ENCODE results near the gene ADISSP.

ADISSP gene

GRCh38 chr20:3753501-3754275, 13.9 kb downstream of the ADISSP start:
- DNase-seq: no peak

DNA sequence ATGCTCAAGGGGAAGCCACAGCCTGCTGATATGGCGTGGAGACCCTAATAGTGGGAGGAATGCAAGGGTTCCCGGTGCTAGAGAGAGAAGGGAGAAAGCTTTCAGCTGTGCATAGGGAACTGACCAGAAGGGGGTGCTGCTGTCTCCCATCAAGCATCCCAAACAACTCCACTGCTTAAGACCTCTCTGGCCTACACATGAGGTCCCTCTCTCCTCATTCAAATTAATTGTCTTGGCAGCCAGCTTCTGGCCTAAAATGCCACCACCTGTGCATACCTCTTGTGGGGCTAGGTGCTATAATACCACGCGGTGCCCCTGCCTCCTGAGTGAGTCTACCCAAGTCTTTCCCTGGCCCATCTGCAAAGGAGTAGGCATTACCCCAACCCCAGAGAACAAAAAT, 14.5 kb downstream of the ADISSP start:
- peak; percentile 75 for DNase-seq

DNA sequence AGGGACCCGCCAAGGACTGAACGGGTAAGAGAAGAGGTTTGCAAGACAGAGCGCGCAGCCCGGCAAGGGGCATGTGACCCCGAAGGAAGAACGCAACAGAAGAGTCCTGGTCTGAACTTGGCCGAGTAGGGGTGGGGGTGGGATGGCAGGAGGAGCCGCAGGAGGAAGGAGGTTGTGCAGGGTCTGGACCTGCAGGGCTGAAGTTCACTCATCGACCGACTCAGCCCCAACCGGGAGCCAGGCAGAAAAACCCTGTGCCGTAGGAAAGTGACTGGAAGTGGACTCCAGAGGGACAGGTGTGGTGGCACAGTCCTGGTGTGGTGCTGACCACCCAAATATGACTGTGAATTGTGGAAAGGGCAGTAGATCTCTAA, 15.2 kb downstream of the ADISSP start:
- DNase-seq: no peak

- DNase-seq: peak; percentile 70
Measured at GRCh38 chr20:3751675-3752385, 15.7 kb downstream of the ADISSP start.

DNA sequence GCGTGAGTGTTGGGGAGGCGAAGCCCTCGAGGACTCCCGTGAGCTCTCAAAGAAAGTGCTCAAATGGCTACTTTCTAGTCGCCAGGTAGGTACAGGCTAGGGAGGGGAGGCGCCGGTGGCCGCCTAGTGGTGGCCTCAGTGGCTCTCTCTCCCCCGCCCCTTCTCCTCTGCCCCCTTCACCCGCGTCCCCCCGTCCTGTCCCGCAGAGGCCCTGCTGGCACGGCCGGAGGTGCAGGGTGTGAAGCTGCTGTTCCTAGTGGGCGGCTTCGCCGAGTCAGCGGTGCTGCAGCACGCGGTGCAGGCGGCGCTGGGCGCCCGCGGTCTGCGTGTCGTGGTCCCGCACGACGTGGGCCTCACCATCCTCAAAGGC, 16.3 kb downstream of the ADISSP start:
- no peak for DNase-seq

DNA sequence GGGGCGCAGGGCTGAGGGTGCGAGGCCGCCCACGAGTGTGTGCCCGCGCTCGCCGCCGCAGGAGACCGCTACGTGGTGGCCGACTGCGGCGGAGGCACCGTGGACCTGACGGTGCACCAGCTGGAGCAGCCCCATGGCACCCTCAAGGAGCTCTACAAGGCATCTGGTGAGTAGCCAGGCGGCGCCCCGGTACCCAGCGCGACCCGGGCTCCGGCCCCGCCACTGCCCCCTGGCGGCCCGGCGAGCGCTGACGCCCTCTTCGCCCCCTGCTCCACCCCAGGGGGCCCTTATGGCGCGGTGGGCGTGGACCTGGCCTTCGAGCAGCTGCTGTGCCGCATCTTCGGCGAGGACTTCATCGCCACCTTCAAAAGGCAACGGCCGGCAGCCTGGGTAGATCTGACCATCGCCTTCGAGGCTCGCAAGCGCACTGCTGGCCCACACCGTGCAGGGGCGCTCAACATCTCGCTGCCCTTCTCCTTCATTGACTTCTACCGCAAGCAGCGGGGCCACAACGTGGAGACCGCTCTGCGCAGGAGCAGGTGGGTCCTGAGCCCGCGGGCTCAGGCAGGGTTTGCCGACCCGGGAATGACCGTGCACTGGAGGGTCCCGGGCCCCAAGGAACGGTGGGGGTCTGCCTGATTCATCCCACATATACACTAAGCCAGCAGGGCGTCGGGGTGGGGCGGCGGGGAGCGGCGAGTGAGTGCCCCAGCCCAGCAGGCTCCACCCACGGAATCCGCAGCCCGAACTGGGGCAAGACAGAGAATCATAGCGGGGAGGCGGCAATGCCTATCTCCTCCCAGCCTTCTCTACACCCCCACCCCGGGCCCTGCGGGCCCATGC, 17.6 kb downstream of the ADISSP start:
- peak; percentile 25 for DNase-seq

GRCh38 chr20:3749087-3749688, 18.4 kb downstream of the ADISSP start:
- no peak for DNase-seq

- DNase-seq: no peak
Measured at GRCh38 chr20:3748073-3748472, 19.5 kb downstream of the ADISSP start.

DNA sequence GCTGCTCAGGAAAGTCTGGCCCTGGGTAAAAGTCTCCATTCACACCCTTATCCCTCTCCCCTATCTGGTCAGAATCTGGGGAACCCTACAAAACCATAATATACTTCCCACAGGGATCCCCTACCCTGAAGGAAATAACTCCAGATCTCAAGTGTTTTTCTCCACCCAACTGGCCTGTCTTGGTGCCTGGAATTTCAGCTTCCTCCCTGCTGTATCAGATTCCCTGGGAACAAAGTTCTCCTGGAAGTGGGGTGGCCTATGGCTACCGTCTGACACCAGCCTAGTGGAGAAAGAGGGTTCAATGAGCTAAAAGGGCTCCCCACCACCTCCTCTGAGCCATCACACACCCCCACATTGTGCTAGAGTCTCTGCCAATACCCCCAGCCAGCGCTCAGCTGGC, 20.1 kb downstream of the ADISSP start:
- DNase-seq: no peak

- DNase-seq: no peak
Measured at GRCh38 chr20:3745686-3746173, 21.8 kb downstream of the ADISSP start.

DNA sequence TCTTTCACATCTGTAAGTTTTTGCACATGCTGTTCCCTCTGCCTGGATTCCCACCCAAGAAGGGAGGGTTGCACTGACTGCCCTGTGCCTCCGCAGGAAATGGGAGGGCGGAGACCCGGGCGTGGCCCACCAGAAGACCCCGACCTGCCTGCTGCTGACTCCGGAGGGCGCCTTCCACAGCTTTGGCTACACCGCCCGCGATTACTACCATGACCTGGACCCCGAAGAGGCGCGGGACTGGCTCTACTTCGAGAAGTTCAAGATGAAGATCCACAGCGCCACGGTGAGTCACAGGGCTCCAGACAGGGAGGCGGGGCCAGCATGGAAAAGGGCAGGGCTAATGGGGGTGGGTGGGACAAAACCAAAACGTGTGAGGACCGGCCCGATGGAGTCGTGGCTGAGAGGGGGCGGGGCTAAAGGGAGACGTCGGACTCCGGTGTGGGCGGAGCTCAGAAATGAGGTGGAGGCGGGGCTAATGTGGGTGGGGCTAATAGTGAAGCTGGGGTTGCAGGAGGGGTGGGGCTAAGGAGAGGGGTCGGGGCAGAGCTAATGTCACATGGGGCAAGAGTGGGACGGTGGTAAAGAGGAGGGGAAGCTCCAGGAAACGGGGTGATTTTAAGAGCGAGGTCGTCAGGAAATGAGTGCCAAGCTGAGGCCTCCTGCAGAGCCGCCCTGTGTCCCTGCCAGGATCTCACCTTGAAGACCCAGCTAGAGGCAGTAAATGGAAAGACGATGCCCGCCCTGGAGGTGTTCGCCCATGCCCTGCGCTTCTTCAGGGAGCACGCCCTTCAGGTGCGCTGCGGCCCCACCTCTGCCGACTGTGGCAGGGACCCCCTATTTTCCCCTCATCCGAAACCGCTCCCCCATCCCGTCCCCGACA, 22.5 kb downstream of the ADISSP start:
- DNase-seq: peak; percentile 83

DNA sequence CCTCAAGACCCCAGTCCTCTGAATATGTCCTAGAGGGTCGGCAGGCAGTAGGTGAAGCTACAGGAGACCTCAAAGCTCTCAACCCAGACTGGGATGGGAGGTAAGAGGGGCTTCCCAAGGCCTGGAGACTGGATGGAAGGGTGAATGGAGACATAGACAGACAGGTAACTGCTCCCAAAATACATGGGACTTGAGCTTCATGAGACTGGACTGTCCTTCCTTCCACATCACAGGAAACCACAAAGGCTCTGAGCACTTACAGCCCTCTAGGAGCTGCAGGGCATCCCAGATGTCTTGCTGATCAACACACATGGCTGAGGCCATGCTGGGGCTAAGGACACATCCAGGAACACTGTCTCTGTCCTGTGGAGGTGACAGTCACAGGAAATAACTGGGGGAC, 23.5 kb downstream of the ADISSP start:
- DNase-seq: no peak

GRCh38 chr20:3743251-3743650, 24.3 kb downstream of the ADISSP start:
- DNase-seq: no peak

DNA sequence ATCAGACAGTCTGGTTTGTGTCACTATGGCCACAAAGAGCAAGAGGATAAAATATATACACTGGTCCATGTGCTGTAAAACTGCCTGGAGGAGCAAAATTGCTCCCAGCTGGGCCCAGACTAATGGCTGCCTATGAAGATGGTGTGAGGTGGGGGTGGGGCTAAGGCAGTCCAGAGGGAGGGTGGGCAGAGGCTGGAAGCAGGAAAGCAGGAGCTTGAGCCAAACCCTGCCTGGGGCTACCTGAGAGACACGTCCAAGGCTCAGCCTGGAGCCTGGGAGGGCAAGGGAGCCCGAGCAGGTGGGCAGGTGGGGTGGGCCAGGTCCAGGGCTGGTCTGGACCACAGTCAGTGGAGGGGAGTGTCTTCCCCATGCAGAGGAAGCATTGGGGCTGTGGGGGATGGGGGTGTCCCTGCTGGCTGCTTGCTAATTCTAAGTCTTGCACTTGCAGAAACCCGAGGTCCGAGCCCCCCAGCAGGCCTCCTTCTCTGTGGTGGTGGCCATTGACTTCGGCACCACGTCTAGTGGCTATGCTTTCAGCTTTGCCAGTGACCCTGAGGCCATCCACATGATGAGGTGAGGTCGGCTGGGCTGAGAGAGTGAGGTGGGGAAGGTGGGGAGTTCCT, 25.6 kb downstream of the ADISSP start:
- no peak for DNase-seq

DNA sequence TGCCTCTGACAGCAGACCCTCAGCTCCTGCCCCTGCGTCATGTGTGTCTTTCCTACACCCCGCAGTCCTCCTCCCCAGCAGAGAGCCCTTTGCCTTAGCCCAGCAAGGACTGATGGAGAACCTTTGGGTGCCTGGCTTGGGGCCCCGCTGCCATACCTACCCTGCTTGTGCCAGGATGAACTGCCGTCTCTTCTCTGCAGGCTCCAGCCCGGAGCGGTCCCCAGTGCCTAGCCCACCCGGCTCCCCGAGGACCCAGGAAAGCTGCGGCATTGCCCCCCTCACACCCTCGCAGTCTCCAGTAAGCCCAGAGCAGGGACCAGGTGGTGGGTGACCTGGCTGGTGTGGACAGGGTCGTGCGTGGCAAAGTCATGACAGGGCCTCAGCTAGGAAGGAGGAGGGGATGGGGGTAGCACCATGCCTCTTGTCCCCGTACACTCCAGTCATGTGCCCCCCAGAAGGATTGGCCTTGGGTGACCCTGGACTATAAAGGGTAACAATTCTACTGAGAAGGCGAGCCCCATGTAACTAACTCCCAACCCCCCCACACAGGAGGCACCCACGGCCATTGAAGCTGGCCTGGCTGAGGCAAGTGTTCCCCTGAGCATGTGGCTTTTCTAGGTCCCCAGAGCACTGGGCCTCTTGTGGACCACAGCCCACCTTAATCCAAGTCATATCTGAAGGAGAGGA, 26.8 kb downstream of the ADISSP start:
- no peak for DNase-seq

DNA sequence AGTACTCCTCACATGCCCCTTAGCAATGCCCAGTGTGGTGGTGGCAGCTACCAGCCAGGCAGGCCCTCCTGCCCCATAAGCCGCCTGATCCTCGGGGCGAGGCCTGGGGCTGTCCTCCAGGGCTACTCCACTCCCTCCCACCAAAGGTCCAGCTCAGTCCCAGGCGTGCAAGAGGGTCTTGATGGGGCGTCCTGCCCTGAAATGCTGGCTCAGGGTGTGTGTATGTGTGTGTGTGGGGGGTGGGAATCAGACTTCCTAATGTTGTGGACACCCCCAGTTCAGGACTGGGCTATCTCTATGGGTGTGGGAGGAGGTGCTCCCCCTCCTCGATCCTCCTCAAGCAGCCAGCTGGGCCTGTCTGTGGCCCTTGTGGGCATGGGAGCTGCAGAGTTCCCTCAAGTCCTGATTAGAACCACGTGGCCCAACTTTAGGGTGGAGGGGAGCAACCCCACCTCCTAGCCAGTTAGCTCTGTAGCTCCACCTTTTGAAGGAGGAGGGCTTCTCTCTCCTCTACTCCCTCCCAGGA, 27.6 kb downstream of the ADISSP start:
- DNase-seq: no peak

DNA sequence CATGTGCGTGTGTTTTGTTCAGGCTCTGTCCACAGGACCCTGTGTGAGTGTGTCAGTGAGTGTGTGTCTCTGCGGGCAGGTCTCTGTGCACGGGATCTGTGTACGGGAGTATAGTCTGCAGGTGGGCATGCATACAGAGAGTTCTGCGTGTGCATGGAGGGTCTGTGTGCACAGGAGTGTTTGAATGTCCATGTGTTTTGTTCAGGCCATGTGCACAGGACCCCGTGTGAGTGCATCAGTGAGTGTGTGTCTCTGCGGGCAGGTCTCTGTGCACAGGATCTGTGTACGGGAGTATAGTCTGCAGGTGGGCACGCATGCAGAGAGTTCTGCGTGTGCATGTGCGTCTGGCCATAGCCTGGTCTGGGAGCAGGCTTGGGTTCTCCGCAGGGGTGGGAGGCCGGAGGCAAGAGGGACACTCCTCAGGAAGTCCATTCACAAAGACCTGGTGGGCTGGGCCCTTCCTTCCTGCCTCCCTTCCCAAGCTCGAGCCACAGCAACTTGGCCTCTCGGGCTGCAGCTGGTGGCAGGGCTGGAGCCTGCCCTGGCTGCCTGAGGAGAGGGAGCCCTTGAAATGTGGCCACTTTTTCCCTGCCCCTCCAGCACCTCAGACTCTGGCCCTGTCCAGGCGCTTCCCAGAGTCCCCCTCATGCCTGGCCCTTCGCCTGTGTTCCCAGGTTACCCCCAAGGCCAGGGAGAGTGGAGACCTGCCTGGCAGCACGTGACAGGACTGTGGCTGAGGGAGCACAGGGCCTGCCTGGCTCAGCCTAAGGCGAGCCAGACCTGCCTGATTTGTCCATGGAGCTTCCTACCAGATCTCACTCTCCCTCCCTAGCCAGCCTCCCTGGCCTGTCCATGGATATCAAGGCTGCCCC, 28.3 kb downstream of the ADISSP start:
- no peak for DNase-seq

GRCh38 chr20:3738111-3739053, 29.2 kb downstream of the ADISSP start:
- no peak for DNase-seq
